HepG2 (cell line): Measurements from ENCODE around the gene STX10. TPM values are rescaled to one million over a fixed set of nuclear protein-coding genes. Genes with fewer than 3 reads are reported as not detected.

Source experiments
- ARNT ChIP-seq: fragments of 450-650 bp; IDR thresholded peaks from 2 replicates; pipeline ENCODE4 v1.6.1; 2017
- ATF2 ChIP-seq: sonication (generic); formaldehyde crosslinking; IDR thresholded peaks from 2 replicates; pipeline ENCODE4 v1.4.0; 2020; ENCODE audit warnings: missing genetic modification reagents
- CERS6 ChIP-seq: sonication (generic); formaldehyde crosslinking; IDR thresholded peaks from 2 replicates; pipeline ENCODE4 v1.5.0; 2020; ENCODE audit warnings: missing genetic modification reagents
- ELF4 ChIP-seq: sonication (generic); formaldehyde crosslinking; IDR thresholded peaks from 2 replicates; pipeline ENCODE4 v1.5.0; 2020; ENCODE audit warnings: missing genetic modification reagents, mild to moderate bottlenecking, moderate library complexity, borderline replicate concordance
- FLYWCH1 ChIP-seq: sonication (generic); formaldehyde crosslinking; IDR thresholded peaks from 2 replicates; pipeline ENCODE4 v1.8.1; 2023; ENCODE audit warnings: mild to moderate bottlenecking, missing genetic modification reagents
- FOSL2 ChIP-seq: sonication (generic); formaldehyde crosslinking; IDR thresholded peaks from 2 replicates; pipeline ENCODE4 v1.4.0; 2020; ENCODE audit warnings: missing genetic modification reagents
- GATAD2A ChIP-seq: IDR thresholded peaks from 2 replicates; pipeline ENCODE4 v1.6.1; 2016
- SMAD1 ChIP-seq: sonication (generic); formaldehyde crosslinking; IDR thresholded peaks from 2 replicates; pipeline ENCODE4 v1.4.0; 2020; ENCODE audit warnings: missing genetic modification reagents, low read depth, mild to moderate bottlenecking, borderline replicate concordance
- SNRNP70 ChIP-seq: fragments of 200-400 bp; formaldehyde crosslinking; IDR thresholded peaks from 2 replicates; pipeline ENCODE4 v1.6.1; 2017; ENCODE audit warnings: mild to moderate bottlenecking, low read depth, low read length, moderate library complexity
- TBL1XR1 ChIP-seq: fragments of 150-350 bp; IDR thresholded peaks from 2 replicates; pipeline ENCODE4 v1.6.1; 2014; ENCODE audit warnings: borderline replicate concordance, low read length; ENCODE audit not compliant: partially characterized antibody
- ZBTB14 ChIP-seq: sonication (generic); formaldehyde crosslinking; IDR thresholded peaks from 2 replicates; pipeline ENCODE4 v1.4.0; 2020; ENCODE audit warnings: missing genetic modification reagents
- ZFX ChIP-seq: sonication (generic); formaldehyde crosslinking; IDR thresholded peaks from 2 replicates; pipeline ENCODE4 v1.4.0; 2020; ENCODE audit warnings: mild to moderate bottlenecking, low read depth, missing genetic modification reagents, moderate library complexity
- ZNF121 ChIP-seq: sonication (generic); formaldehyde crosslinking; IDR thresholded peaks from 2 replicates; pipeline ENCODE4 v1.5.0; 2020; ENCODE audit warnings: mild to moderate bottlenecking, missing genetic modification reagents
- ZNF256 ChIP-seq: sonication (generic); formaldehyde crosslinking; conservative IDR thresholded peaks from 2 replicates; pipeline ENCODE4 v1.4.0; 2020; ENCODE audit warnings: missing genetic modification reagents
- ZNF292 ChIP-seq: sonication (generic); formaldehyde crosslinking; IDR thresholded peaks from 2 replicates; pipeline ENCODE4 v1.8.1; 2022; ENCODE audit warnings: mild to moderate bottlenecking, low read depth, missing genetic modification reagents, borderline replicate concordance
- ZNF331 ChIP-seq: sonication (generic); formaldehyde crosslinking; IDR thresholded peaks from 2 replicates; pipeline ENCODE4 v1.4.0; 2020; ENCODE audit warnings: missing genetic modification reagents
- ZNF883 ChIP-seq: sonication (generic); formaldehyde crosslinking; IDR thresholded peaks from 2 replicates; pipeline ENCODE4 v1.5.1; 2020; ENCODE audit warnings: mild to moderate bottlenecking, missing genetic modification reagents; ENCODE audit errors: not compliant biosample characterization
- ZSCAN12 ChIP-seq: sonication (generic); formaldehyde crosslinking; IDR thresholded peaks from 2 replicates; pipeline ENCODE4 v1.9.0; 2021; ENCODE audit warnings: mild to moderate bottlenecking, missing genetic modification reagents
- polyA plus RNA-seq, 8 experiments: library from polyadenylated mRNA; depleted of rRNA in 3 of 8; stranded (reverse) in 7 of 8; unstranded in 1 of 8; fragments of >200 nt; fragmentation: Illumina TruSeq in 4 of 8; extraction: Trizol in 4 of 8; gene quantifications; 2 replicates each; pipeline versions ENCODE4 v1.2.1 to v1.2.3, GENCODE V29; 2011 to 2016; ENCODE audit warnings: low read depth in 4 of 8, missing spikeins in 1 of 8, mixed read lengths in 1 of 8; ENCODE audit not compliant: insufficient read depth in 1 of 8
- total RNA-seq, 5 experiments: library from RNA; depleted of rRNA; stranded (reverse); fragments of >200 nt; fragmentation: Illumina TruSeq; extraction: Trizol; gene quantifications; 2 replicates each; pipeline ENCODE4 v1.2.3, GENCODE V29; 2016; ENCODE audit warnings: low read depth in 1 of 5
- TF ChIP-seq, protein P1 (sequence below): sonication (generic); formaldehyde crosslinking; IDR thresholded peaks from 2 replicates; pipeline ENCODE4 v1.9.0; 2022; ENCODE audit warnings: low read depth, missing genetic modification reagents
- TF ChIP-seq, protein P2 (sequence below): IDR thresholded peaks from 2 replicates; pipeline ENCODE4 v1.4.0; 2020; ENCODE audit warnings: mild to moderate bottlenecking, missing genetic modification reagents
- TF ChIP-seq, protein P3 (sequence below): sonication (generic); formaldehyde crosslinking; IDR thresholded peaks from 2 replicates; pipeline ENCODE4 v1.8.0; 2022; ENCODE audit warnings: missing genetic modification reagents, low read depth, mild to moderate bottlenecking, borderline replicate concordance

STX10 gene
- total and polyA plus RNA-seq, 2 of the 13 experiments (the other 11 are each of a cell fraction or from before 2014, with no cell fraction given) = 47.9 to 66.4 TPM

DNA sequence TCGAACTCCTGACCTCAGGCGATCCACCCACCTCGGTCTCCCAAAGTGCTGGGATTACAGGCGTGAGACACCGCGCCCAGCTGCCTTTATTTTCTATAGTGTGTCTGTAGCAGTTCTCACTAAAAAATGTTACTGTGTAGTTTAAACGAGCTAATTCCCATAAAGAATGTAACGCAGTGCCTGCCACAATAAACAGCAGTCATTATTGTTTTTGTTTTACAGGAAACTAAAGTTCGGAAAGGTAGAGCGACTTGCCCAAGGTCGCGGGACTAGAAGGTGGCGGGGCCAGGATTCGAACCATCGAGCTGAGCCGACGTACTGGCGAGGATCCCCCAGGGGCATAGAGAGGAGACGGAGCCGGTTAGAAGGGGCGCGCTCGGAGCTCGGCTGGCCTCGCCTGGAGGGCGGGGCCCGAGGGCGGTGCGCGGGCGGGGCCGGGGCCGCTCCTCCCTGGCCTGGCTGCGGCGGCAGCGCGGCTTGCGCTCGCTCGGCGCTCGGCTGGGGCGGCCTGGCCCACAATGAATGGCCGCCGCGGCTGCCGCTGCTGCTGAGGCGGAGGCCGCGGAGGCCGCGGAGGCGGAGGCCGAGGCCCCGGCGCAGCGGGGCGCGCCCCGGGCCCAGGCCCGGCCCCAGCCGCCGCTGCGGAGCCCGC is 32.3 kb downstream of the STX10 start, which contains the start of gene NACC1 (continued):
- TF ChIP-seq ZBTB14 (CRISPR knock-in tag) = no peak
- peak; percentile 81 for TF ChIP-seq ZNF121
- no peak for TF ChIP-seq CERS6
- TF ChIP-seq, protein P1, sequence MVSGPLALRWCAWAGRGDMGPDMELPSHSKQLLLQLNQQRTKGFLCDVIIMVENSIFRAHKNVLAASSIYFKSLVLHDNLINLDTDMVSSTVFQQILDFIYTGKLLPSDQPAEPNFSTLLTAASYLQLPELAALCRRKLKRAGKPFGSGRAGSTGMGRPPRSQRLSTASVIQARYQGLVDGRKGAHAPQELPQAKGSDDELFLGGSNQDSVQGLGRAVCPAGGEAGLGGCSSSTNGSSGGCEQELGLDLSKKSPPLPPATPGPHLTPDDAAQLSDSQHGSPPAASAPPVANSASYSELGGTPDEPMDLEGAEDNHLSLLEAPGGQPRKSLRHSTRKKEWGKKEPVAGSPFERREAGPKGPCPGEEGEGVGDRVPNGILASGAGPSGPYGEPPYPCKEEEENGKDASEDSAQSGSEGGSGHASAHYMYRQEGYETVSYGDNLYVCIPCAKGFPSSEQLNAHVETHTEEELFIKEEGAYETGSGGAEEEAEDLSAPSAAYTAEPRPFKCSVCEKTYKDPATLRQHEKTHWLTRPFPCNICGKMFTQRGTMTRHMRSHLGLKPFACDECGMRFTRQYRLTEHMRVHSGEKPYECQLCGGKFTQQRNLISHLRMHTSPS (CRISPR knock-in tag) = no peak
- TF ChIP-seq, protein P2, sequence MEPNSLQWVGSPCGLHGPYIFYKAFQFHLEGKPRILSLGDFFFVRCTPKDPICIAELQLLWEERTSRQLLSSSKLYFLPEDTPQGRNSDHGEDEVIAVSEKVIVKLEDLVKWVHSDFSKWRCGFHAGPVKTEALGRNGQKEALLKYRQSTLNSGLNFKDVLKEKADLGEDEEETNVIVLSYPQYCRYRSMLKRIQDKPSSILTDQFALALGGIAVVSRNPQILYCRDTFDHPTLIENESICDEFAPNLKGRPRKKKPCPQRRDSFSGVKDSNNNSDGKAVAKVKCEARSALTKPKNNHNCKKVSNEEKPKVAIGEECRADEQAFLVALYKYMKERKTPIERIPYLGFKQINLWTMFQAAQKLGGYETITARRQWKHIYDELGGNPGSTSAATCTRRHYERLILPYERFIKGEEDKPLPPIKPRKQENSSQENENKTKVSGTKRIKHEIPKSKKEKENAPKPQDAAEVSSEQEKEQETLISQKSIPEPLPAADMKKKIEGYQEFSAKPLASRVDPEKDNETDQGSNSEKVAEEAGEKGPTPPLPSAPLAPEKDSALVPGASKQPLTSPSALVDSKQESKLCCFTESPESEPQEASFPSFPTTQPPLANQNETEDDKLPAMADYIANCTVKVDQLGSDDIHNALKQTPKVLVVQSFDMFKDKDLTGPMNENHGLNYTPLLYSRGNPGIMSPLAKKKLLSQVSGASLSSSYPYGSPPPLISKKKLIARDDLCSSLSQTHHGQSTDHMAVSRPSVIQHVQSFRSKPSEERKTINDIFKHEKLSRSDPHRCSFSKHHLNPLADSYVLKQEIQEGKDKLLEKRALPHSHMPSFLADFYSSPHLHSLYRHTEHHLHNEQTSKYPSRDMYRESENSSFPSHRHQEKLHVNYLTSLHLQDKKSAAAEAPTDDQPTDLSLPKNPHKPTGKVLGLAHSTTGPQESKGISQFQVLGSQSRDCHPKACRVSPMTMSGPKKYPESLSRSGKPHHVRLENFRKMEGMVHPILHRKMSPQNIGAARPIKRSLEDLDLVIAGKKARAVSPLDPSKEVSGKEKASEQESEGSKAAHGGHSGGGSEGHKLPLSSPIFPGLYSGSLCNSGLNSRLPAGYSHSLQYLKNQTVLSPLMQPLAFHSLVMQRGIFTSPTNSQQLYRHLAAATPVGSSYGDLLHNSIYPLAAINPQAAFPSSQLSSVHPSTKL = no peak
- no peak for TF ChIP-seq ARNT
- TF ChIP-seq FOSL2 = no peak
- peak; percentile 38; the same call in 1 of the 2 replicates for TF ChIP-seq GATAD2A (CRISPR knock-in tag)
- TF ChIP-seq ELF4 = no peak
- TF ChIP-seq SNRNP70 = no peak
- TF ChIP-seq ZNF331 = no peak
- TF ChIP-seq ZSCAN12 = no peak
- peak; percentile 26 for TF ChIP-seq ZFX
- TF ChIP-seq, protein P3, sequence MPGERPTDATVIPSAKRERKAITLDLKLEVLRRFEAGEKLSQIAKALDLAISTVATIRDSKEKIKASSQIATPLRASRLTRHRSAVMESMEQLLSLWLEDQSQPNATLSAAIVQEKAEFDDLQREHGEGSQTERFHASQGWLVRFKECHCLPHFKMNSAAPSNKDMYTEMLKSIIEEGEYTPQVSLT (CRISPR knock-in tag) = no peak
- no peak for TF ChIP-seq SMAD1 (CRISPR knock-in tag)
- TF ChIP-seq ZNF883 (CRISPR knock-in tag) = no peak
- TF ChIP-seq ZNF292 (CRISPR knock-in tag) = no peak
- no peak for TF ChIP-seq FLYWCH1 (CRISPR knock-in tag)
- no peak for TF ChIP-seq ZNF256 (CRISPR knock-in tag)
- no peak for TF ChIP-seq ATF2 (CRISPR knock-in tag)
- peak; percentile 10 for TF ChIP-seq TBL1XR1
